ENCODE results near the gene RAD51B. TPM values are rescaled to one million over a fixed set of nuclear protein-coding genes. Genes with fewer than 3 reads are reported as not detected.
A peak's percentile ranks its signal among the peaks of the same experiment; 100 is the strongest.

The RAD51B gene
- total RNA-seq, 2 donors from 2014 or later, result 37.0 to 49.7 TPM

DNA sequence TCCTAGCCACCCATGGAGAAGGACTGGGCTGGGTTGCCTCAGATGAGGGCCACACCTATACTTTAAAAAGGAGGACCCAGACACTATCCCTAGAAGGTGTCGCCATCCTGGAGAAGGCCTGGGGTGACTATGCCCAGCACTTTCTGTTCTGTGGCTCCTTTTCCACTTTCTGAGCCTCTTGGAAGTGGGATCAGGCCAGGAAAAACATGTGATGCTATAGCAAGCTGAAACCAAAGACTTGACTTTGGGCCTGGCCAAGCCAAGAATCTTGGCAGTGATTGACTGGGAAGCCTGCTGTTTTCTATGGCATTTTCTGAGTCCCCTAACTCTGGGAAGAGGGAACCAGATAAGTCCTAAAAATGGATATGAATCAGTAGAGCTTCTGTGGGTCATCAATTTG, 641.0 kb downstream of the RAD51B start:
- Mint-ChIP-seq H3K4me3 (no peak overlapping the region), H3K4me1 (no peaks in the 10 kb centered on the region), H3K9me3 (peaks cover 3% of the 10 kb centered on the region), H3K36me3 (ENCODE audit: low read depth) (no peaks in the 10 kb centered on the region), H3K27me3 (no peaks in the 10 kb centered on the region), H3K27ac (no peak overlapping the region)
- no peak for ATAC-seq (replicated peaks)

GRCh38 chr14:68461086-68461485, 641.5 kb downstream of the RAD51B start:
- Mint-ChIP-seq H3K27me3 (no peaks in the 10 kb centered on the region), H3K36me3 (ENCODE audit: low read depth) (no peaks in the 10 kb centered on the region), H3K4me3 (no peak overlapping the region), H3K27ac (no peak overlapping the region), H3K9me3 (no peaks in the 10 kb centered on the region), H3K4me1 (no peaks in the 10 kb centered on the region)
- no peak for ATAC-seq (replicated peaks)

GRCh38 chr14:68462683-68463082, 643.1 kb downstream of the RAD51B start:
- Mint-ChIP-seq H3K27ac (no peak overlapping the region), H3K4me1 (no peaks in the 10 kb centered on the region), H3K4me3 (no peak overlapping the region), H3K36me3 (ENCODE audit: low read depth) (no peaks in the 10 kb centered on the region), H3K9me3 (no peaks in the 10 kb centered on the region), H3K27me3 (no peaks in the 10 kb centered on the region)
- no peak for ATAC-seq (replicated peaks)

GRCh38 chr14:68463299-68463698, 643.7 kb downstream of the RAD51B start:
- Mint-ChIP-seq H3K36me3 (ENCODE audit: low read depth) (no peaks in the 10 kb centered on the region), H3K9me3 (no peaks in the 10 kb centered on the region), H3K27ac (no peak overlapping the region), H3K4me3 (no peak overlapping the region), H3K4me1 (peaks cover 4% of the 10 kb centered on the region), H3K27me3 (no peaks in the 10 kb centered on the region)
- peak; percentile 3 for ATAC-seq (replicated peaks)

- no peaks in the 10 kb centered on the region for H3K9me3 Mint-ChIP-seq
- H3K4me1 Mint-ChIP-seq, result peaks cover 9% of the 10 kb centered on the region
- ATAC-seq (replicated peaks), result no peak
- H3K27me3 Mint-ChIP-seq, result no peaks in the 10 kb centered on the region
- no peak overlapping the region for H3K27ac Mint-ChIP-seq
- no peak overlapping the region for H3K4me3 Mint-ChIP-seq
- H3K36me3 Mint-ChIP-seq (ENCODE audit: low read depth), result no peaks in the 10 kb centered on the region
Measured at GRCh38 chr14:68463705-68464374, 644.3 kb downstream of the RAD51B start.

- Mint-ChIP-seq H3K4me1 (peaks cover 14% of the 10 kb centered on the region), H3K4me3 (no peak overlapping the region), H3K27me3 (no peaks in the 10 kb centered on the region), H3K27ac (no peak overlapping the region), H3K36me3 (ENCODE audit: low read depth) (no peaks in the 10 kb centered on the region), H3K9me3 (no peaks in the 10 kb centered on the region)
- no peak for ATAC-seq (replicated peaks)
Measured at GRCh38 chr14:68464711-68465110, 645.1 kb downstream of the RAD51B start.

DNA sequence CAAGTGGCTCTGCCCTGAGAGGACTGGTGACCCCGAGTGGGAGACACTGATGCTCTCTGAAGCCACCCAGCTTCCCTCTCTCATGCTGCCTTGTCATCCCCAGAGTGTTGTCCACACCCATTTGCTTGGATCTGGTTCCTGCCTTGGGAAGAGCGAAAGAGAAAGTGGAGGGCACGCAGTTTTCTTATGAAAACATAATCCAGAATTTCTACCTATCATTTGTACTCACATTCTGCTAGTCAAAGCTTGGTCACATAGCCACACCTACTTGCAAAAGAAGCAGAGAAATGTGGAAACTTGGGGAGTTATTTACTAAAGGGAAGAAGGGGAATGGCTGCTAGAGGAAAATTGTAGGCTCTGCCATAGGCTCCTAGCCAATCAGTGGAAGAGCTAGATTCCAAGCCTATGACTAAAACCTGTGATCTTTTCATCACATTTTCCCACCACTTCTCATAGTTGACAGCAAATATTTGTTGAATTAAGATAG, 647.0 kb downstream of the RAD51B start:
- Mint-ChIP-seq H3K4me1 (peaks cover 26% of the 10 kb centered on the region), H3K9me3 (no peaks in the 10 kb centered on the region), H3K4me3 (no peak overlapping the region), H3K27ac (no peak overlapping the region), H3K27me3 (no peaks in the 10 kb centered on the region), H3K36me3 (ENCODE audit: low read depth) (no peaks in the 10 kb centered on the region)
- no peak for ATAC-seq (replicated peaks)

GRCh38 chr14:68467425-68467824, 647.8 kb downstream of the RAD51B start:
- H3K27ac Mint-ChIP-seq, result no peak overlapping the region
- H3K27me3 Mint-ChIP-seq, result no peaks in the 10 kb centered on the region
- H3K9me3 Mint-ChIP-seq, result no peaks in the 10 kb centered on the region

GRCh38 chr14:68468437-68469207, 649.0 kb downstream of the RAD51B start:
- peak overlapping the region; percentile 47 for H3K4me3 Mint-ChIP-seq
- no peaks in the 10 kb centered on the region for H3K27me3 Mint-ChIP-seq
- peaks cover 26% of the 10 kb centered on the region for H3K4me1 Mint-ChIP-seq
- H3K9me3 Mint-ChIP-seq, result no peaks in the 10 kb centered on the region
- peak; percentile 100 for ATAC-seq (replicated peaks)
- H3K36me3 Mint-ChIP-seq (ENCODE audit: low read depth), result no peaks in the 10 kb centered on the region
- peak overlapping the region; percentile 67 for H3K27ac Mint-ChIP-seq

More at GRCh38 chr14:68467425-68467824, 647.8 kb downstream of the RAD51B start:
- Mint-ChIP-seq H3K4me3 (no peak overlapping the region), H3K4me1 (peaks cover 26% of the 10 kb centered on the region), H3K36me3 (ENCODE audit: low read depth) (no peaks in the 10 kb centered on the region)
- no peak for ATAC-seq (replicated peaks)

DNA sequence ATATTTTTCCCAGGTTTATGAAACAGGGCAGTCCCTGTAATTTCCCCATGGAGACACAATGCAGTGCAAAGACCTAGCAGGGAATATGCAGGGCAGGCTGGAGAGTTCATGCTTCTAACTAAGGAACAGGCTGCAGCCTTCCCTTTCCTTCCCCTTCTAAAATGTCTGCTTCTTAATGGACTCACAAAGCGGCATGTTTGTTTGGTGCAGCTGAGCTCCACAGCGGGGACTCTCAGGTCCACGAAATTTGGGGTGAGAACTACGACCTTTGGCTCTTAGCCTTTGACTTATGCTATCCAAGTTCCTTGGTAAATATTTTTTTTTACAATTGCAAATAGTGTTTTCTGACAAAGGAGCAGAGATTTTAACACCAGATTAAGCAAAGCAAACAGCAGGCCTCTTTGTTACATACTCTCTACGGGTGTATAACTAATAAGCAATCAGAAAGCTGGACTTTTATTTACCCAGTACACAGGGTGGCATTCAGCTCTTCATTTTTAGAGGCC, 649.7 kb downstream of the RAD51B start:
- H3K4me1 Mint-ChIP-seq, result peaks cover 26% of the 10 kb centered on the region
- no peak for ATAC-seq (replicated peaks)
- no peaks in the 10 kb centered on the region for H3K9me3 Mint-ChIP-seq
- no peaks in the 10 kb centered on the region for H3K36me3 Mint-ChIP-seq (ENCODE audit: low read depth)
- H3K27me3 Mint-ChIP-seq, result no peaks in the 10 kb centered on the region
- peak overlapping the region; percentile 67 for H3K27ac Mint-ChIP-seq
- H3K4me3 Mint-ChIP-seq, result peak overlapping the region; percentile 47

DNA sequence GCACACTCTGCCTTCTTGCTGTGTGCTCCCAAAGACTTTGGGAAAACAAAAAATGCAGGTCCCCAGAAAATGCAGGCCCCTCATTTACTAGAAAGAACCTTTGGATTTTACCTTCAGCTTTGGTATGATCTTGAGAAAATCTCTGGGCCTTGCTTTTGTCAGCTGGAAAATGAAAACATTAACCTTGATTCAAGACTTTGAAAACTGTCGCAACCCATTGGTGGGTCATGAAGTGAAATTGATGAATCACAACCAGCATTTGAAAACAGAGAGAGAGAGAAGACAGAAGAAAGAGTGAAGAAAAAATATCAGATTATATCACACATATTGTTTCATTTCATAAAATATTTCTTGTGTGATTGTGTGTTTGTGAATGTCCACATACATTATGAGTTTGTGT, 650.8 kb downstream of the RAD51B start:
- no peak overlapping the region for H3K27ac Mint-ChIP-seq

DNA sequence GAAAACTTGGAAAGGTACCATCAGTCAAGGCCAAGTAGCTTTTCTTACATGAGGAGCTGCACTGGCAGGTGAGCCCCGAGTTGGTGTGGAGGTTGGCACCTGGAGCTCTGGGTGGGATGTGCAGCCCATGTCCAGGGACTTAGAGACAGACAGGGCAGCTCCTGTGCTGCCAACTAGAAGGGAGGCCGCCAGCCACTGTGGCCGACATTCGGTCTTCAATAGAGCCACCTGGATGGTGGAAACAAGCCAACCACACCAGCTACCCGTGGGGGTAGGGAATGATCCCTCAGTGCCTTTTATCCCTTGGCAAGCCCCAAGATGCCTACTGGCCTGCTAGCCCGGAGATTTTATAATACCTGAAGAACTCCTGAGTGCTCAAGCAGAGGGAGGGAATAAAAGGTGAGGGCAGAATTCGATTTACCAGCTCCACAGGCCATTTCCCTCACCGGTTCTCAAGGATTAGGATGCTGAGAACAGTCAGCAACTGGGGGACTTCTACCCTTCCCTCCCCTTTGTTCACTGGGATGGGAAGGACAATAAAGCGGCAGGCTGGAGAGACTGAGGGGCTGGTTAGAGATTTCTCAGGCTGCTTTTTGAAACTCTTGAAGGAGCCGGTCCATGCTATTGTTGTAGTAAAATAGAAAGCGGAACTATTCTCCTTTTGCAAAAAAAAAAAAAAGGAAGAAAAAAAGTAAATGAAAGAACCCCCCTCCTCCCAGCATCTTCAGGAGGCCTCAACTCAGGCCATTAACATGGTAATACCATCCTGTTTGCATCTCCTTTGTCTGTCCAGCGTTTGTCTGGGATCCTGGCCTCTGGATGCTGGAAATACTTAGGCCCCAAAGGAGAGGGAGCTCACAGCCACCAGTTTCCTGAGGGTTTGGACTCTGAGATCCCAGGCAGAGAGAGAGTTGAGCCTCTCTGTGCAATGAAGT, 651.7 kb downstream of the RAD51B start:
- Mint-ChIP-seq H3K27me3 (no peaks in the 10 kb centered on the region), H3K36me3 (ENCODE audit: low read depth) (no peaks in the 10 kb centered on the region), H3K9me3 (no peaks in the 10 kb centered on the region), H3K4me3 (no peak overlapping the region), H3K27ac (no peak overlapping the region), H3K4me1 (peaks cover 26% of the 10 kb centered on the region)
- no peak for ATAC-seq (replicated peaks)

More for the DNA sequence above, 650.8 kb downstream of the RAD51B start:
- ATAC-seq (replicated peaks), result no peak
- Mint-ChIP-seq H3K4me1 (peaks cover 26% of the 10 kb centered on the region), H3K4me3 (no peak overlapping the region), H3K27me3 (no peaks in the 10 kb centered on the region), H3K9me3 (no peaks in the 10 kb centered on the region), H3K36me3 (ENCODE audit: low read depth) (no peaks in the 10 kb centered on the region)

GRCh38 chr14:68471964-68472508, 652.5 kb downstream of the RAD51B start:
- Mint-ChIP-seq H3K4me1 (peaks cover 26% of the 10 kb centered on the region), H3K9me3 (no peaks in the 10 kb centered on the region), H3K27me3 (no peaks in the 10 kb centered on the region), H3K27ac (no peak overlapping the region), H3K36me3 (ENCODE audit: low read depth) (no peaks in the 10 kb centered on the region), H3K4me3 (no peak overlapping the region)
- no peak for ATAC-seq (replicated peaks)

DNA sequence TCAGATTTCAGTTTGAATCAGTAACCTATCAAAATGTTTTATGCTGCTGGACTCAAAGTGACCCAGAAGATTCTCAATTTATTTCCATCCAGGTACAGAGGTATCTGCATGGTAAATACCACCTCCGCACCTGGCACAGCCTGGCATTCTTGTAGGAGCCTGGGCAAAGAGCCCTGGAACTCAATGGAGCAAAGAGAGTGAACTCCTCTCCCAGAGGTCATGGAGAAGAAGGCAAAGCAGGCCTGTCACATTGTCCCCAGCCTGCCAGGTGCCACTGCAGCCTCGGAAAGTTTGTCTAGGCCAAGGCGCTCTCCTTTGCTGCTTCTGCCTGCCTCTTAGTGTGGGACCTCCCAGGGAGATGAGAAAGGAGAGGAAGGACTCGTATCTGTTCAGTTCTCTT, 653.5 kb downstream of the RAD51B start:
- Mint-ChIP-seq H3K27me3 (no peaks in the 10 kb centered on the region), H3K4me1 (peaks cover 25% of the 10 kb centered on the region), H3K4me3 (no peak overlapping the region), H3K9me3 (no peaks in the 10 kb centered on the region), H3K27ac (no peak overlapping the region), H3K36me3 (ENCODE audit: low read depth) (no peaks in the 10 kb centered on the region)
- no peak for ATAC-seq (replicated peaks)

All from activated T-helper 17 cell treated with anti-CD3 and anti-CD28 coated beads, Interleukin-2, amount 50 U/mL, for 72 hours (primary cell).